GM19438 (cell line): ENCODE results near the gene IL17B.

Experiments used
- ATAC-seq: cut with Tn5 transposase; IDR thresholded peaks from one replicate; pipeline ENCODE4 v1.9.1; 2021; ENCODE audit warnings: low read depth; ENCODE audit not compliant: unreplicated experiment

Gene IL17B

GRCh38 chr5:149381261-149381985, 2.3 kb upstream of the IL17B start:
- no peak for ATAC-seq

- ATAC-seq: no peak
These were observed 1.5 kb upstream of the IL17B start for GRCh38 chr5:149380466-149381121.

- ATAC-seq: no peak
These were observed 804 bp upstream of the IL17B start for GRCh38 chr5:149379818-149380374.

- no peak for ATAC-seq
These were observed 761 bp downstream of the IL17B start for GRCh38 chr5:149378241-149378820.

GRCh38 chr5:149376711-149377447, 2.2 kb downstream of the IL17B start:
- ATAC-seq: no peak

- no peak for ATAC-seq
These were observed 3.0 kb downstream of the IL17B start for GRCh38 chr5:149376104-149376503.

- no peak for ATAC-seq
These were observed 3.7 kb downstream of the IL17B start for GRCh38 chr5:149375434-149375833.

GRCh38 chr5:149374801-149375200, 4.3 kb downstream of the IL17B start:
- no peak for ATAC-seq

GRCh38 chr5:149374303-149374702, 4.8 kb downstream of the IL17B start:
- ATAC-seq: no peak

GRCh38 chr5:149372932-149373331, 6.2 kb downstream of the IL17B start:
- ATAC-seq: no peak

GRCh38 chr5:149372076-149372795, 6.9 kb downstream of the IL17B start:
- ATAC-seq: no peak

GRCh38 chr5:149371296-149371962, 7.7 kb downstream of the IL17B start:
- ATAC-seq: peak; percentile 81

- ATAC-seq: no peak
These were observed 8.2 kb downstream of the IL17B start for GRCh38 chr5:149370878-149371277.

- no peak for ATAC-seq
These were observed 11.0 kb downstream of the IL17B start for GRCh38 chr5:149367972-149368645.

- peak; percentile 65 for ATAC-seq
These were observed 11.7 kb downstream of the IL17B start for GRCh38 chr5:149367249-149367971.

- ATAC-seq: no peak
These were observed 12.8 kb downstream of the IL17B start for GRCh38 chr5:149366169-149366729.

GRCh38 chr5:149365418-149365817, 13.7 kb downstream of the IL17B start:
- no peak for ATAC-seq

- ATAC-seq: no peak
These were observed 14.4 kb downstream of the IL17B start for GRCh38 chr5:149364719-149365118.
